ENCODE results near the gene DFFB. TPM values are rescaled to one million over a fixed set of nuclear protein-coding genes. Genes with fewer than 3 reads are reported as not detected.
A peak's percentile ranks its signal among the peaks of the same experiment; 100 is the strongest.

Gene DFFB
- total and polyA plus RNA-seq, 7 donors: 1.1 to 2.4 (median 1.9) TPM

DNA sequence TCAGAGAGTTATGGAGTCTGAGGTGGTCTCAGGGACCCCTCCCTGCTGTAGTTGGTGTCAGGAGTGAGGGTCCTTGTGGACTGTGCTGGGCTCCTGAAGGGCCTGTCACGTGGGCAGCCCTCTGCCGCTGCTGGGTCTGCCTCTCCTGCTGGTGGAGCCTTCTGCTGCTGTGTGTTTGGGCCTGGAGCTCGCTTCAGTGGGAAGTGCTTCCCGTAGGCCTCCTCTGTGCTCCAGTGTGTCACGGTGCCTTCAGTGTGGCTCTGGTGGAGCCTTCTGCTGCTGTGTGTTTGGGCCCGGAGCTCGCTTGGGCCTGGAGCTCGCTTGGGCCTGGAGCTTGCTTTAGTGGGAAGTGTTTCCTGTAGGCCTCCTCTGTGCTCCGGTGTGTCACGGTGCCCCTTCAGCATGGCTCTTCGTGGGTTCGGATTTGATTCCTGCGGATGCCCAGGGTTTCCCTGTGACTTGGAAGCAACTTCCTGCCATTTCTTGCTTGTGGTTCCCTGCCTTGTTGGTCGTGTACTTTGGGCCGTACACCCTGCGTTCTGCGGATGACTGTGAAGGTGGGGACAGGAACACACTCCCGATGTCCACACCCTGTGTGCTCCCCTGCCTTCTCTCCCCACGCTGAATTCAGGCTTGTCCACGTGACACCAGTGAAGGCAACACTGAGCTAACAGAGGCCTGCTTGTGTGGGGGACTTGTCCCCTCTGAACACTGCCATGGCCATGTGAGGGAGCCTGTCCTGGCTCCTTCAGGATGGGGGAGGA, 23.3 kb downstream of the DFFB start:
- H3K27ac ChIP-seq: no peak overlapping the region
- TF ChIP-seq CTCF (IDR thresholded peaks at IDR 0.05): no peak
- DNase-seq (peak in 1 of 2 donors; percentile 23), ATAC-seq (no peak)
- H3K9me3 ChIP-seq: peaks cover 12% of the 10 kb centered on the region
- no peaks in the 10 kb centered on the region for H3K27me3 ChIP-seq (ENCODE audit: insufficient read depth in 3 of 3, low read length in 2 of 3)
- H3K36me3 ChIP-seq (ENCODE audit: insufficient read depth in 1 of 2, low read depth in 1 of 2): peaks cover 0 to 64% of the 10 kb centered on the region in 2 donors
- H3K4me1 ChIP-seq: no peaks in the 10 kb centered on the region
- intact Hi-C loops (cut with DNase I): no loop called here
- 92 to 93% (median 92%) methylated on average over 20 of the region's 20 CpGs for WGBS, 3 donors
- no peak overlapping the region for H3K4me3 ChIP-seq

- Histone ChIP-seq H3K9me3 (peaks cover 12% of the 10 kb centered on the region), H3K36me3 (ENCODE audit: insufficient read depth in 1 of 2, low read depth in 1 of 2) (peaks cover 0 to 64% of the 10 kb centered on the region in 2 donors), H3K27ac (no peak overlapping the region), H3K4me3 (no peak overlapping the region), H3K27me3 (ENCODE audit: insufficient read depth in 3 of 3, low read length in 2 of 3) (no peaks in the 10 kb centered on the region), H3K4me1 (no peaks in the 10 kb centered on the region)
- 92 to 95% (median 95%) methylated on average over 5 of the region's 5 CpGs for WGBS, 3 donors
- DNase-seq (peak in 1 of 2 donors; percentile 36), ATAC-seq (no peak)
- no peak for TF ChIP-seq CTCF (IDR thresholded peaks at IDR 0.05)
- intact Hi-C loops (cut with DNase I): no loop called here
Measured at GRCh38 chr1:3881193-3881480, 23.9 kb downstream of the DFFB start.

DNA sequence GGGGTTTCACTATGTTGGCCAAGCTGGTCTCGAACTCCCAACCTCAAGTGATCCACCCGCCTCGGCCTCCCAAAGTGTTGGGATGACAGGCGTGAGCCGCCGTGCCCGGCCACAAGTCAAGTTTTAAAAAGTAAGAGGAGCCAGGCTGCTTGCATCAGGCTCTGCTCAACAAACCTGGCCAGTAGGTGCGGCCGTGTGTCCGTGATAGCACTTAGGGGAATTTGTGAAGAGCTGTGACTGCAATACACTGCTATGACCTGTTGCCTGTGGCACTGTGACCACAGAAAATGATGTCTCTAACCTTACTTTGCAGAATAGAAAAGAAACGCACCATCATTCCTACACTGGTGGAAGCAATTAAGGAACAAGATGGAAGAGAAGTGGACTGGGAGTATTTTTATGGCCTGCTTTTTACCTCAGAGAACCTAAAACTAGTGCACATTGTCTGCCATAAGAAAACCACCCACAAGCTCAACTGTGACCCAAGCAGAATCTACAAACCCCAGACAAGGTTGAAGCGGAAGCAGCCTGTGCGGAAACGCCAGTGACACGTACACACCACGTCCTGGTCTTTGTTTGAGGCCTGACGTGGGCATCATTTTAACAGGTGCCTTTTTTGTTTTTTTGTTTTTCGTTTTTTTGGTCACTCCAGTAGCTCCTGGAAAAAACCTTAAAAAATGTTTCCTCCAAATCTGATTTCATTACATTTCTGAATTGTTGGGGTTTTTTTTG, 26.1 kb downstream of the DFFB start:
- Histone ChIP-seq H3K4me1 (no peaks in the 10 kb centered on the region), H3K27me3 (ENCODE audit: insufficient read depth in 3 of 3, low read length in 2 of 3) (no peaks in the 10 kb centered on the region), H3K36me3 (ENCODE audit: insufficient read depth in 1 of 2, low read depth in 1 of 2) (peaks cover 0 to 76% of the 10 kb centered on the region in 2 donors), H3K27ac (no peak overlapping the region), H3K4me3 (no peak overlapping the region), H3K9me3 (peaks cover 12% of the 10 kb centered on the region)
- WGBS, 3 donors: 94 to 95% (median 95%) methylated on average over 18 of the region's 18 CpGs
- intact Hi-C loops (cut with DNase I): no loop called here
- ATAC-seq (no peak), DNase-seq (peak in 1 of 2 donors; percentile 12)
- TF ChIP-seq CTCF (IDR thresholded peaks at IDR 0.05): no peak

DNA sequence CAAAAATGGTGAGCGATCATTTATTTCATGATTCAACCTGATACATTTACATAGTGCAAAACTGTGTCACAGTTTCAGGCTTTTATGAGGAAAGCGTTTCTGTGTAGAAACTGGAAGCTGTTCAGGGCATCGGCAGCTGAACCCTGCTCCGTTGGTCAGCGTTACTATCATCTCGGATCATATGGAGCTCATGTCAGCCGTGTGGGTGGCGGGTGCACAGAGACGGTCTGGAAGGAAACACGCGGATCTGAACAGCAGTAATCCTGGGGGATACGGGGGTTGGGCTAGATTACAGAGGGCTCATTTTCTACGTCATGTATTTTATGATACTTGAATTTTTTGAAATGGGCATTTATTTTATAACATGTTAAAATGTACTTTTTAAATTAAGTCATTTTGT, 27.7 kb downstream of the DFFB start:
- no peaks in the 10 kb centered on the region for H3K4me1 ChIP-seq
- no peak for TF ChIP-seq CTCF (IDR thresholded peaks at IDR 0.05)
- H3K36me3 ChIP-seq (ENCODE audit: insufficient read depth in 1 of 2, low read depth in 1 of 2): peaks cover 2 to 77% of the 10 kb centered on the region in 2 donors
- no peak overlapping the region for H3K27ac ChIP-seq
- ATAC-seq: no peak
- H3K9me3 ChIP-seq: no peaks in the 10 kb centered on the region
- H3K4me3 ChIP-seq: no peak overlapping the region
- peak in 1 of 2 donors; percentile 5 for DNase-seq
- intact Hi-C loops (cut with DNase I): no loop called here
- H3K27me3 ChIP-seq (ENCODE audit: insufficient read depth in 3 of 3, low read length in 2 of 3): no peaks in the 10 kb centered on the region
- 87 to 89% (median 89%) methylated on average over 13 of the region's 13 CpGs for WGBS, 3 donors

Data from psoas muscle (tissue), 8 donors.